ENCODE data around the gene TSPAN4. TPM values are rescaled to one million over a fixed set of nuclear protein-coding genes. Genes with fewer than 3 reads are reported as not detected.

Gene TSPAN4
- total RNA-seq, 1 donor from 2014 or later = 69.2 TPM

DNA sequence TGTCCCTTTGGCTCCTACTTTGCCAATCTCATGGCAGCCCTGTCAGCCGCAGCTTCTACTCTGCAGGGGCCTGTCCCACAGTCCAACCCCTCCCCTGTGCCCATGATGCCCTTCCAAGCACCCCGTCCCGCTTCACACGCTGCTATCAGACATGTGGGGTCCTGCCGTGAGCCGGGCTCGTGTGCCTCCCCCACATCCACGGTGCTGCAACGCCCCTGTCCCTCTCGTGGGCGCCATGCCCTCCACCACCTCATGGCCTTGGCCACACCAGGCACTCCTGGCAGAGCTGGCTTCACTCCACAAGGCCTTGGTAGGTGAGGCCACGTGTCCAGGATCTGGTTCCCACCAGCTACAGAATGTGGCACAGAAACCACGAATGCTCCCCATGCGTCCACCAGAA lies 44.9 kb downstream of the TSPAN4 start:
- no peaks in the 10 kb centered on the region for H3K9me3 Mint-ChIP-seq (ENCODE audit: low read depth)
- TF ChIP-seq, protein P1, sequence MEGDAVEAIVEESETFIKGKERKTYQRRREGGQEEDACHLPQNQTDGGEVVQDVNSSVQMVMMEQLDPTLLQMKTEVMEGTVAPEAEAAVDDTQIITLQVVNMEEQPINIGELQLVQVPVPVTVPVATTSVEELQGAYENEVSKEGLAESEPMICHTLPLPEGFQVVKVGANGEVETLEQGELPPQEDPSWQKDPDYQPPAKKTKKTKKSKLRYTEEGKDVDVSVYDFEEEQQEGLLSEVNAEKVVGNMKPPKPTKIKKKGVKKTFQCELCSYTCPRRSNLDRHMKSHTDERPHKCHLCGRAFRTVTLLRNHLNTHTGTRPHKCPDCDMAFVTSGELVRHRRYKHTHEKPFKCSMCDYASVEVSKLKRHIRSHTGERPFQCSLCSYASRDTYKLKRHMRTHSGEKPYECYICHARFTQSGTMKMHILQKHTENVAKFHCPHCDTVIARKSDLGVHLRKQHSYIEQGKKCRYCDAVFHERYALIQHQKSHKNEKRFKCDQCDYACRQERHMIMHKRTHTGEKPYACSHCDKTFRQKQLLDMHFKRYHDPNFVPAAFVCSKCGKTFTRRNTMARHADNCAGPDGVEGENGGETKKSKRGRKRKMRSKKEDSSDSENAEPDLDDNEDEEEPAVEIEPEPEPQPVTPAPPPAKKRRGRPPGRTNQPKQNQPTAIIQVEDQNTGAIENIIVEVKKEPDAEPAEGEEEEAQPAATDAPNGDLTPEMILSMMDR (IDR thresholded peaks at IDR 0.05) = no peak
- H3K27me3 Mint-ChIP-seq (ENCODE audit: low read depth) = no peaks in the 10 kb centered on the region
- no peak overlapping the region for H3K4me3 Mint-ChIP-seq (ENCODE audit: unreplicated experiment)
- no peak for DNase-seq (ENCODE audit: low spot score)
- peaks cover 5% of the 10 kb centered on the region for H3K4me1 Mint-ChIP-seq (ENCODE audit: low read depth)
- H3K36me3 Mint-ChIP-seq (ENCODE audit: low read depth) = peaks cover 10% of the 10 kb centered on the region
- H3K27ac Mint-ChIP-seq (ENCODE audit: unreplicated experiment) = no peak overlapping the region

DNA sequence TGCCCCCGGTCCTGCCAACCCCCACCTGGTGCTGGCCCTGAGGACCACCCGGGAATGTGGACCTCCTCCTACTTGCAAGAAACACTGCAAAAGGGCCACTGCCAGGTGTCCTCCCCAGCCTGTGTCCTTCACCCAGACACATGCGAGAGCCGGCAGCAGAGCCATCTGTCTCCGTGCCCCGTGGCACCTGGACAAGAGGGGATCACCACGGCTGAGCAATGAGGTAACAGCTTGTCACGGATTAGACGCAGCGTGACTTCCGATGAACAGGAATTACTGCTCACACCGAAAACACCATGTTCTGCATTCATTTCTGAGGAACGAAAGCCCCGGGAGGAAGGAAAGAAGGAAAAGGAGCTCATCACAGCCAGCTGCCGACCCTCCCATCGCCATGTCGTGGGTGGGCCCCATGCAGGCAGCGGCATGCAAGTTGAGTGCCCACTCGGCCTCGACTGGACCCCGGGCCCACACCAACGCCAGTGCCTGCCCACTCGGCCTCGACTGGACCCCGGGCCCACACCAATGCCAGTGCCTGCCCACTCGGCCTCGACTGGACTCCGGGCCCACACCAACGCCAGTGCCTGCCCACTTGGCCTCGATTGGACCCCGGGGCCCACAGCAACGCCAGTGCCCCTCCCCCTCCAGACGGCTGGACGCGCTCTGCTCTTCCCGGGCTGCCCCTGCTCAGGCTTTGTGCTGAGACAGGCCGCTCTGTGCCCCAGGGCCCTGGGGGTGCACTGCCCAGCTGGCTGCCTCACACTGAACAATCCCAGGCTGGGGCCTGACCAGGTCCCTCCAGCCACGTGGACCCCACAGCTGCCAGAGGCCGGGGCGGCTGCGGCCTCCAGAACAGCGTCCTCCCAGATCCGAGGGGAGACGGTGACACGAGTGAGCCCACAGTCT lies 45.9 kb downstream of the TSPAN4 start:
- DNase-seq (ENCODE audit: low spot score) = no peak
- Mint-ChIP-seq H3K36me3 (ENCODE audit: low read depth) (peaks cover 10% of the 10 kb centered on the region), H3K4me3 (ENCODE audit: unreplicated experiment) (no peak overlapping the region), H3K27ac (ENCODE audit: unreplicated experiment) (no peak overlapping the region), H3K27me3 (ENCODE audit: low read depth) (no peaks in the 10 kb centered on the region), H3K4me1 (ENCODE audit: low read depth) (no peaks in the 10 kb centered on the region), H3K9me3 (ENCODE audit: low read depth) (no peaks in the 10 kb centered on the region)
- TF ChIP-seq, protein P1 (IDR thresholded peaks at IDR 0.05) = no peak

DNA sequence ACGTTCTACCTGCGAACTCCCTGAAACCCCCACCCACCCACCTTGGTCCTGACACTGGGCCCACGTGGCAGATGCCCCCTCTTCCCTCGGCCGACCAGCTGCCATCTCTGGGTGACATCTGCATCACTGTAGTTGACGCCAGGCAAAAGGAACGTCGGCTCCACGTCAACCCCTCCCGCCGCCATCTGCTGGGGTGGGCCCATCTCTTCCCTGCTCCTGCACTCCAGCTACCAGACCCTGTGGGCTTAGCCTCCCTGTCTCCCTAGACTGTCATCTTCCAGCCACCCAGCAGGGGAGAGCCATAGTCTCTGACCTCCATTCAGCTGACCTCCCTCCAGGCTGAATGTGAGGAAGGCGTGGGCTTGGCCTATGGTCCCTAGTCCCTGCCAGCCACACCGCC lies 46.6 kb downstream of the TSPAN4 start:
- no peak overlapping the region for H3K4me3 Mint-ChIP-seq (ENCODE audit: unreplicated experiment)

DNA sequence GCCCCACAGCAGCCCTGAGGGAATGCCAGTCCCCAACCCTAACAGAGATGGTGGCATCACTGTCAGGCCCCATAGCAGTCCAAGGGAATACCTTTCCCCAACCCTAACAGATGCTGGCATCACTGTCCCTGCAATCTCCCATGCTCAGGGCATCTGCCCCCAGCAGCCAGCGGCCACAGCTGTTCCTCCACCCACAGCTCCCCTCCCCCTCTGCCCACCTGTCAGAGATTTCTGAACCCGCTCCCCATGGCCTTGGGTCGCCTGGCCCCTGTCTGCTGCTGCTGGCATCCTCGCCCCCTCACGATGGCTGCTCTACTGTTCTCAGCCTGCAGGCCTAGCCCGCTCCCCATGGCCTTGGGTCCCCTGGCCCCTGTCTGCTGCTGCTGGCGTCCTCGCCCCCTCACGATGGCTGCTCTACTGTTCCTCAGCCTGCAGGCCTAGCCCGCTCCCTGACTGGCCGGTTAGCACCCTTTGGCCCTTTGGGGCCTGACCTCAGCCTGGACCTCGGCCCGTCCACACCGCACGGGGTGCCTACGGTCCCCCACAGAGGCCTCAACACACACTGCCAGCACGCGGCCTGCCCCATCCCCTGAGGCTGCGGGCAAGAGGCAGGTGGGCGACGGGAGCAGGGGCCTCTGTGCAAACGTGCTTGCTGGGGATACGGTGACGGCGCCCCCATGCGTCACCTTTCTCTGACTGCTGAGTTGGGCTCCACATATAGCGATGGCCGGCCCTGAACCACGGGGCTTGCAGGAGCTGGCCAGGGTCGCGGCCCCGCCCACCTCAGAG lies 47.2 kb downstream of the TSPAN4 start:
- Mint-ChIP-seq H3K27me3 (ENCODE audit: low read depth) (no peaks in the 10 kb centered on the region), H3K27ac (ENCODE audit: unreplicated experiment) (no peak overlapping the region), H3K36me3 (ENCODE audit: low read depth) (peaks cover 10% of the 10 kb centered on the region), H3K4me3 (ENCODE audit: unreplicated experiment) (no peak overlapping the region), H3K4me1 (ENCODE audit: low read depth) (no peaks in the 10 kb centered on the region), H3K9me3 (ENCODE audit: low read depth) (no peaks in the 10 kb centered on the region)
- DNase-seq (ENCODE audit: low spot score) = no peak
- TF ChIP-seq, protein P1 (IDR thresholded peaks at IDR 0.05) = no peak

More for the DNA sequence above, 46.6 kb downstream of the TSPAN4 start:
- Mint-ChIP-seq H3K4me1 (ENCODE audit: low read depth) (no peaks in the 10 kb centered on the region), H3K9me3 (ENCODE audit: low read depth) (no peaks in the 10 kb centered on the region), H3K27me3 (ENCODE audit: low read depth) (no peaks in the 10 kb centered on the region), H3K36me3 (ENCODE audit: low read depth) (peaks cover 10% of the 10 kb centered on the region), H3K27ac (ENCODE audit: unreplicated experiment) (no peak overlapping the region)
- DNase-seq (ENCODE audit: low spot score) = no peak
- TF ChIP-seq, protein P1 (IDR thresholded peaks at IDR 0.05) = no peak

DNA sequence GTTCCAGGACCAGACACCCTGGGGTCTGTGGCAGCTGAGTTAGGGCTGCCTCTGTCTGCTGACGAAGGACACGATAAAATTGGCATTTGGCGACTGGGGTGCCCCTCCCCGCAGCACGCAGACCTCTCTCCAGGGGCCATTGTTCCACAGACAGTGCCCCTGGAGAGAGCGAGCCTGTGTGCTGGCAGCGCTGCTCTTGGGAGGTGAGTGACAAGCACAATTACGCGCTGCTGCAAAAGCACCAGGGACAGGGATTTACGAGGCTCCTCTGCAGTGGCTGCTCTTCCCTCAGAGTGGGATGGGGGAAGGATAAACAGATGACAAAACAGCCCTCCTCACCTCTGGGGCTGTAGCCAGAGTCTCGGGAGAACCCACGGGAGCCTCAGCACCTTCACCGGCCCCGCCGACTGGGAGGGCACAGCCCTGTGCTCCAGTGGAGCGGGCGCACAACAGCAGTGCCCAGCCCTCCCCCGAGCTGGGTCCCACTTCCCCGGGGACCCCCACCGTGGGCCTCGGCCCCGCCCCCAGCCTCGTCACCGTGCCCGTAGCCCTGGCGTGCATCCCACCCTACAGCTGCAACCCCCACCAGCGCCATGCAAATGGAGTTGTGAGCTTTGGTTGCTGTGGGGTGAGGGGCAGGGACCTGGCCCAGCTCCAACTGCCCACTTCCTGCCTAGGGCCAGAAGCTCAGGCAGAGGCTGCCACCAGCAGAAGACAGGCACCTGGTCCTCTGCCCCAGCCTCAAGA lies 48.3 kb downstream of the TSPAN4 start:
- TF ChIP-seq, protein P1 (IDR thresholded peaks at IDR 0.05) = no peak
- no peak for DNase-seq (ENCODE audit: low spot score)

More for the DNA sequence above, 48.3 kb downstream of the TSPAN4 start:
- Mint-ChIP-seq H3K27ac (ENCODE audit: unreplicated experiment) (no peak overlapping the region), H3K4me3 (ENCODE audit: unreplicated experiment) (no peak overlapping the region), H3K9me3 (ENCODE audit: low read depth) (no peaks in the 10 kb centered on the region), H3K27me3 (ENCODE audit: low read depth) (no peaks in the 10 kb centered on the region), H3K4me1 (ENCODE audit: low read depth) (no peaks in the 10 kb centered on the region), H3K36me3 (ENCODE audit: low read depth) (peaks cover 10% of the 10 kb centered on the region)
